ENCODE measurements around the gene IL18. TPM values are rescaled to one million over a fixed set of nuclear protein-coding genes. Genes with fewer than 3 reads are reported as not detected.

The IL18 gene
- total and polyA plus RNA-seq, 2 of the 8 experiments (the other 6 are each of a cell fraction or from before 2014, with no cell fraction given) = 0.29 to 0.84 TPM

DNA sequence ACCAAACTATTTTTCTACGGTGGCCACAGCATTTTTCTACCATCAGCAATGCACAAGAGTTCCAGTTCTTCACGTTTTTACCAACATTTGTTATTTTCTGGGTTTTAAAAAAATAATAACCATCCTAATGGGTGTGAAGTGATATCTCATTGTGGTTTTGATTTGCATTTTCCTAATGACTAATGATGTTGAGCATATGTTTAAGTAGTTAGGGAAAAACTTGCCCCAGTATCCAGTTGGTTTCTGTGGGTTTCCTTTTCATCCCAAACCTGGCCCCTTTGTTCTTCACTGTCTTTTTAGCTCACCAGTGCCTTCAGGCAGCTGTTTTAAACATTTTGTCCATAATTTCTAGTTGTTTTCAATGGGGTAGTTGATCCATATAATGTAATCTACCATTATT, 47.6 kb upstream of the IL18 start (continued):
- TF ChIP-seq, protein P1, sequence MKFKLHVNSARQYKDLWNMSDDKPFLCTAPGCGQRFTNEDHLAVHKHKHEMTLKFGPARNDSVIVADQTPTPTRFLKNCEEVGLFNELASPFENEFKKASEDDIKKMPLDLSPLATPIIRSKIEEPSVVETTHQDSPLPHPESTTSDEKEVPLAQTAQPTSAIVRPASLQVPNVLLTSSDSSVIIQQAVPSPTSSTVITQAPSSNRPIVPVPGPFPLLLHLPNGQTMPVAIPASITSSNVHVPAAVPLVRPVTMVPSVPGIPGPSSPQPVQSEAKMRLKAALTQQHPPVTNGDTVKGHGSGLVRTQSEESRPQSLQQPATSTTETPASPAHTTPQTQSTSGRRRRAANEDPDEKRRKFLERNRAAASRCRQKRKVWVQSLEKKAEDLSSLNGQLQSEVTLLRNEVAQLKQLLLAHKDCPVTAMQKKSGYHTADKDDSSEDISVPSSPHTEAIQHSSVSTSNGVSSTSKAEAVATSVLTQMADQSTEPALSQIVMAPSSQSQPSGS (IDR thresholded peaks at IDR 0.05; ENCODE audit: low read length) = no peak
- TF ChIP-seq EGR1 (IDR thresholded peaks at IDR 0.05; ENCODE audit: borderline replicate concordance, low read depth, low read length) = no peak

Measured in H1 (cell line).